Stimulated activated CD8-positive, alpha-beta memory T cell treated with anti-CD3 and anti-CD28 coated beads, Interleukin-7, amount 100 ng/mL, for 4 hours (primary cell): ENCODE results near the gene CHCHD1.
"Not testable (repeated sequence)": the region's sequence is repeated elsewhere in the genome, so short reads cannot be mapped to it uniquely, and the experiment has no call there.

Source experiments
- DNase-seq, 2 donors: peaks; one replicate each; pipeline ENCODE4 v3.0.0-alpha.2; 2020; ENCODE audit warnings: low read depth in 2 of 2

The CHCHD1 gene

GRCh38 chr10:73768881-73769280 is 13.0 kb upstream of the CHCHD1 start:
- DNase-seq, result peak in 1 of 2 donors; percentile 42

- DNase-seq, result no peak
These were observed 12.5 kb upstream of the CHCHD1 start for GRCh38 chr10:73769396-73769795.

GRCh38 chr10:73771722-73772280 is 10.0 kb upstream of the CHCHD1 start:
- DNase-seq, result peak; percentile 54 to 75

GRCh38 chr10:73772281-73773151 is 9.3 kb upstream of the CHCHD1 start:
- peak; percentile 57 to 83 for DNase-seq

- DNase-seq, result no peak
These were observed 8.5 kb upstream of the CHCHD1 start for GRCh38 chr10:73773152-73773879.

GRCh38 chr10:73774637-73775036 is 7.2 kb upstream of the CHCHD1 start:
- DNase-seq, result no peak

DNA sequence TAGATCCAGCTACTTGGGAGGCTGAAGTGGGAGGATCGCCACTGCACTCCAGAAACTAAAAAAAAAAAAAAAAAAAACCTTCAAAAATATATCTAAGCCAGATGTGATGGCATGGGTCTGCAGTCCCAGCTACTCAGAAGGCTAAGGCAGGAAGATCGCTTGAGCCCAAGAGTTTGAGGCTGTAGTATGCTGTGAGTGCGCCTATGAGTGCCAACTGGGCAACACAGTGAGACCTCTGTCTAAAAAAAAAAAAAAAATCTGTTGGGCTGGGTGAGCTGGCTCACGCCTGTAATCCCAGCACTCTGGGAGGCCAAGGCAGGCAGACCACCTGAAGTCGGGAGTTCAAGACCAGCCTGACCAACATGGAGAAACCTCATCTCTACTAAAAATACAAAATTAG is 2.8 kb upstream of the CHCHD1 start:
- no peak for DNase-seq

DNA sequence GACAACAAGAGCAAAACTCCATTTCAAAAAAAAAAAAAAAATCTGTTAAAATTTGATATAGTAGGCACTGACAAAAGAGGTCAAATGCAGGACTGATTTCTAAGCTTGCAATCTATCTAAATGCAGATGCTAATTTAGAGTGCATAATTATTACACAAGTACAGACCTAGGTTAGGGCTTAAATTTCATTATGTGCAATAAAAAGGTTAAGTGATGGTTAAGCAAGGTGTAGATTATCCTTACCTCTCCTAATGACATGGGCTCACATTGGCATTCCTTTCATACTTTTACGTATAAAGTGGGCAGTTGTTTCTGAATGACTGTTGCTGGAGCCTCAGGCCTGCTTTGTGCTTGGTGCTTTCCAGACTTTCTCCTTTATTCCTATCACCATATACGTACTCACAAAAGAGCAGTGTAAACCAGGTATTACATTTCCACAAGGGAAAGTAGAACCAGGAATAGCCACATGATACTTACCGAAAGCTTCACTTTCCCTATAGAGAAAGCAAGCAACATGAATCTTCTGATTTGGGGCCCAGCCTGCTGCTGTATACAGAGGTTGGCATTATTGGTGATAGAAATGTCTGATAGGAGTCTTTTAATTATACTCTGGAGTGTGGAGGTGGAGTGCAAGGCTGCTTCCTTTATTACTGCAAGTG is 2.2 kb upstream of the CHCHD1 start:
- no peak for DNase-seq

- DNase-seq, result no peak
These were observed 1.5 kb upstream of the CHCHD1 start for GRCh38 chr10:73780301-73780700.

DNA sequence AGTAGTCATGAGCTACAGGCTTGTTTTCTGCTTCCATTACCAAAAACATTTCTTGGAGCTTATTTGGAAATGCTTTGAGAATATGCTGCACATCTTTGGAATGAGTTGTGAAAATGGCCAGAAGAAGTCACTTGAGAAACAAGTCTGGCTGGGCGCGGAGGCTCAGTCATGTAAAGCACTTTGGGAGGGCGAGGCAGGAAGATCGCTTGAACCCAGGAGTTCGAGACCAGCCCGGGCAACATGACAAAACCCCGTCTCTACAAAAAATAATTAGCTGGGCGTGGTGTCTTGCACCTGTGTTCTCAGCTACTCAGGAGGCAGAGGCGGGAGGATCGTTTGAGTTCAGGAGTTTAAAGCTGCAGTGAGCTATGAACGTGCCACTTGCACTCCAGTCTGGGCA is 882 bp upstream of the CHCHD1 start:
- DNase-seq, result no peak

GRCh38 chr10:73781548-73781878 is 335 bp upstream of the CHCHD1 start:
- no peak for DNase-seq

DNA sequence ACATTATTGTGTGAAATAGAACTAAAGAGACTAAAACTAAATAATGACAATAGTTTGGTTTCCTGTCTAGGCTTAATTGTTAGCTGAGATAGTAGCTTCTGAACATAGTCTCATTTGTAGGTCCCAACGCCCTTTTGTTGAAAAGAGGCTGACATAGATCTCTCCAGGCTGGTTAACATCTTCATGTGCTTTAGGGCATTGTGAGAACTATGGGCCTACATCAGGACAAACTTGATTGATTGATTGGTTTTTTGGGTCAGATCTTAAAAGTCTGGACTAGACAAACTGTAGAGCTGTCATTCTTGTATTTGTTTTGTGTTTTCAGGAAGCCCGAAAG is 869 bp downstream of the CHCHD1 start:
- no peak for DNase-seq

- DNase-seq, result peak; percentile 78 to 79
These were observed 3.4 kb downstream of the CHCHD1 start, which contains the start of gene ZSWIM8 for GRCh38 chr10:73785211-73785720. Gene ZSWIM8 (plus strand): TSS chr10:73785606. CDS start chr10:73785879, 273 bp downstream.

DNA sequence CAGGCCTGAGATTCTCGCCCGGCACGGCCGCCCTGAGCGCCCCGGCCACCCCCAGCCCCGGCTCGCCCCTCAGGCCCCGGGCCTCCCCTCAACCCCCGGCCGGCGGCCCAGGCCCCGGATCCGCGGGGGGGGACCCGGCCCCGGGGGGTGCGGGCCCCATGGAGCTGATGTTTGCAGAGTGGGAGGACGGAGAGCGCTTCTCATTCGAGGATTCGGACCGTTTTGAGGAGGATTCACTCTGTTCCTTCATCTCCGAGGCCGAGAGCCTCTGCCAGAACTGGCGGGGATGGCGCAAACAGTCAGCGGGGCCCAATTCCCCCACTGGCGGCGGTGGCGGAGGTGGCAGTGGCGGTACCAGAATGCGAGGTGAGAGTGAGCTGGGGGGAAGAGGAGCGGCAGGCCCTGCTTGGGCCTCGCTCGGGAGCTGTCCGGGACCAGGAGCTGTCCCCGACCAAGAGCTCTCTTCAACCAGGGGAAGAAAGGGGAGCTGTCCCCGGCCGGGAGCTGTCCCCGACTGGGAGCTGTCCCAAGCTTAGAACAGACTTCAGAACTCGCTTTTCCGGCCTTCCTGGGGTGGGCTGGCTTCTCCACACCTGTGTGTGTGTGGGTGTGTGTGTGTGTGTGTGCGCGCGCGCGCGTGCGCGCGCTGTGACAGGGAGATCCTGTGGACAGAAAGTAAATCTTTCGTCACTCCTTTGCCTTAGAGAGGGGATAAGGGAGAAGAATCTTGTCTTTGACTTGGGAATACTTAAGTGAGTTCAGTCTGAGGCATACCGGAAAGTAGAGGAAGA is 4.1 kb downstream of the CHCHD1 start:
- DNase-seq, result peak in 1 of 2 donors; percentile 27

DNA sequence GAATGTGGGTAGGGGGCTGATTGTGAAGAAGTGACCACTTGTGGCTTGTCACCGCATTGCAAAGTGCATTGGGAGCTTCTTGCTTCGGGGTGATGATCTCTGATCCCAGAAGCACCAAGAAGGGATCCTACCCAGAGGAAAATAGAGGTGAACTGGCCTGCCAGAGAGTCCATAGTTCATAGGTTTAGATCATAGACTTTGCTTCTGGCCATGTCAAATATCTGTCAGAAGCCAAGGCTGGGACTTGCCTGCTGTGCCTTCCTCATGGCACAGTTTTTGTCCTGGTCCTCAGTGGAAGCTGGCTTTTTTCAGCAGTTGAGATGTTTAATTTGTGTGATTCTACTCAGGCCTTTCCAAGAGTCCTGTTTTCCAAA is 4.7 kb downstream of the CHCHD1 start:
- no peak for DNase-seq

GRCh38 chr10:73787031-73787800 is 5.4 kb downstream of the CHCHD1 start:
- not testable (repeated sequence) for DNase-seq

DNA sequence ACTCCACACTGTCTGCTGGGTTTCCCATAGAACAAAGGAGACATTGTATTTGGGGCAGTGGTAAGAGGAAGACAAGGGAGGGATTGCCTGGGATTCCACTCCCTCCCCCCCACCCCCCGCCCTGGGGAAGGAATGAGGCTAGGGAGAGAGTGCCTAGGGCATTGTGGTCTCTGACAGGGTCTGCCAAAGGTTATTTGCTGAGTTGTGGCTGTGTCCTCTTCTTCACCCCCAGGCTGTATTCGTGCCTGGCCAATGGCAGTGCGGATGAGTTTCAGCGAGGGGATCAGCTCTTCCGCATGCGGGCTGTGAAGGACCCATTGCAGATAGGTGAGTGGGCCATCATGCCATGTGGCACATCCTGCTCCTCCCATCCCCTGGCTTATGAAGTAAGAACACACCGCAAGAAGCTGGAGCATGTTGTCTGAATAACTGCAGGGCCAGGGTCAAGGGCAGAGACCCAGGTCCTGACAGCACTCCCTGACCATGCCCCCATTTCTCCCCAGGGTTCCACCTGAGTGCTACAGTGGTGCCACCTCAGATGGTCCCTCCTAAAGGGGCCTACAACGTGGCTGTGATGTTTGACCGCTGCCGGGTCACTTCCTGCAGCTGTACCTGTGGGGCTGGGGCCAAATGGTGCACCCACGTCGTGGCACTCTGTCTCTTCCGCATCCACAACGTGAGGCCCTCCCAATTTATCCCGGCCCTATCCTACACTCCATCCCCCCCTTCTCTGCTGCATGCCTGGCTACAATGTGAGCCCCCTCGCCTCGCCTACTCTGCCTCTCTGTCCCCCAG is 7.2 kb downstream of the CHCHD1 start:
- DNase-seq, result no peak

- no peak for DNase-seq
These were observed 7.8 kb downstream of the CHCHD1 start for GRCh38 chr10:73789659-73790055.

DNA sequence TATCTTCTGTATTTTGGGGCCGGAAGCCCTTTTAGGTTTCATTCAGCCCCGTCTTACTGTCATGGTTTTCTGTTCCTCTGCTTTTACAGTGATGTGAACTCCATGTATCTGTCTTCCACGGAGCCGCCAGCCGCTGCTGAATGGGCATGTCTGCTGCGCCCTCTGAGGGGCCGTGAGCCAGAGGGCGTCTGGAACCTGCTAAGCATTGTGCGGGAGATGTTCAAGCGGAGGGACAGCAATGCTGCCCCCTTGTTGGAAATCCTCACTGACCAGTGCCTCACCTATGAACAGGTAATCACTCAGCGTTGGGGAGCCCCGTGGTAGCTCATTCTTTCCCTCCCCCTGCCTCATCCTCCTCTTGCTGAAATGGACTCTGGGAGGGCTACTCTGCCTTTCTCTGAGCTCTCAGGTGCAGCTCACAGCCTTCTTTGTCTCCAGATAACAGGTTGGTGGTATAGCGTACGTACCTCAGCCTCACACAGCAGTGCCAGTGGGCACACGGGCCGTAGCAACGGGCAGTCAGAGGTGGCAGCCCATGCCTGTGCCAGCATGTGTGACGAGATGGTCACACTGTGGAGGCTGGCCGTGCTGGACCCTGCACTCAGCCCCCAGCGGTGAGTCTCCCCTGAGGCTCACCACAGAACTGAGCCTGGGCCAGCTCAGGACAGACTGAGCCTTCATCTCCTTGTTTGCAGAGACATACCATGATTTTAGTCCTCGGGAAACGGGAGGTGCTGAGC is 9.2 kb downstream of the CHCHD1 start:
- DNase-seq, result no peak
